Measurements from ENCODE around the gene TNPO1. TPM values are rescaled to one million over a fixed set of nuclear protein-coding genes. Genes with fewer than 3 reads are reported as not detected.

TNPO1 gene
- total and polyA plus RNA-seq, 2 of the 13 experiments (the other 11 are each of a cell fraction or from before 2014, with no cell fraction given): 26.7 to 123 TPM

DNA sequence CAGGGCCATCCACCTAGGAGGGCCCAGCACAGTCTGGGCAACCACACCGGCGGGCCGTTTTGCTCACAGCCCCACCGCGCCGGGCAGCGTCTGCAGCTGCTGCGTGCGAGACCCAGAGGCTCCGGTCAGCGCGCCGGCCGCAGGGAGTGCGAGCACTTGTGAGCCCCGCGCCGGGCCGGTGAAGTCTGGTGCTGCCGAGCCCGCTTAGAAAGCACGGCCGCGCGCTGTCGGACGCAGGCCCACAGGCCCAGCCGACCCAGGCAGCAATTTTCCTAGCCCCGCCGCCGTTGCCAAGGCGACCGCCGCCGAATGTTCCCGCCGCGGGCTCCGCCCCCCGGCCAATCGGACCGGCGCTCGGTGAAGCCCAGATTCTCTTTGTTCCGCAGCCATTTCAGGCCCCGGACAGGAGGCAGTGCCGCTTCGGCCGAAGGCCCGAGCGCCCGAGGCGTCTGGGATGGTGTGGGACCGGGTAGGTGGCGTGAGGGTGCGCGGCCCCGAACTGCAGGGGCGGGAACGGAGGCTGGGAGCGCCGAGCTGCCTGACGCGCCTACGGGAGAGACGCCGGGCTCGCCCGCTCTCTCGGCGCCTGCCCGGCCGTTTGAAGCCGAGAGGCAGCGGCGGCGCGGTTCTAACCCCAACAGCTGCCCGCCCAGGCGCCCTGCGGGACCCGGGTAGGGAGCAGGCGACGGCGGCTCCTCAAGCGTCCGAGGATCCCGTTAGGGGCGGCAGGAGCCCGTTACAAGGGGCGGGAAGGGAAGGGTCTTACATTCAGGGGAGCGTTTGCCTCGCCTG is at the start of gene TNPO1 (continued):
- no peak for TF ChIP-seq ZNF569 (CRISPR knock-in tag; IDR thresholded peaks at IDR 0.05; ENCODE audit: borderline replicate concordance)
- no peak for TF ChIP-seq TEAD2 (CRISPR knock-in tag; IDR thresholded peaks at IDR 0.05)
- TF ChIP-seq, protein P1, sequence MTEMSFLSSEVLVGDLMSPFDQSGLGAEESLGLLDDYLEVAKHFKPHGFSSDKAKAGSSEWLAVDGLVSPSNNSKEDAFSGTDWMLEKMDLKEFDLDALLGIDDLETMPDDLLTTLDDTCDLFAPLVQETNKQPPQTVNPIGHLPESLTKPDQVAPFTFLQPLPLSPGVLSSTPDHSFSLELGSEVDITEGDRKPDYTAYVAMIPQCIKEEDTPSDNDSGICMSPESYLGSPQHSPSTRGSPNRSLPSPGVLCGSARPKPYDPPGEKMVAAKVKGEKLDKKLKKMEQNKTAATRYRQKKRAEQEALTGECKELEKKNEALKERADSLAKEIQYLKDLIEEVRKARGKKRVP (CRISPR knock-in tag; IDR thresholded peaks at IDR 0.05): no peak
- no peak for TF ChIP-seq HNF1A (IDR thresholded peaks at IDR 0.05; ENCODE audit: low read depth)
- peak; percentile 34; the same call in 1 of the 2 replicates for TF ChIP-seq HNF1A (CRISPR knock-in tag; IDR thresholded peaks at IDR 0.05; ENCODE audit: borderline replicate concordance)
- no peak for TF ChIP-seq ZNF362 (CRISPR knock-in tag; IDR thresholded peaks at IDR 0.05; ENCODE audit: borderline replicate concordance)
- no peak for TF ChIP-seq ZBTB33 (CRISPR knock-in tag; IDR thresholded peaks at IDR 0.05)
- TF ChIP-seq ARHGAP35 (CRISPR knock-in tag; IDR thresholded peaks at IDR 0.05; ENCODE audit: borderline replicate concordance): no peak; the same call in 1 of the 2 replicates
- no peak for TF ChIP-seq ZNF775 (CRISPR knock-in tag; IDR thresholded peaks at IDR 0.05; ENCODE audit: borderline replicate concordance)
- TF ChIP-seq ZNF513 (CRISPR knock-in tag; conservative IDR thresholded peaks at IDR 0.05): 0 out of 2 replicates have a peak, but pooled peaks have one; percentile 24
- TF ChIP-seq ZNF878 (CRISPR knock-in tag; IDR thresholded peaks at IDR 0.05): peak; percentile 29; the same call in 1 of the 2 replicates
- peak; percentile 45; the same call in 1 of the 2 replicates for TF ChIP-seq ZMYM2 (CRISPR knock-in tag; IDR thresholded peaks at IDR 0.05)
- TF ChIP-seq ZBTB46 (CRISPR knock-in tag; IDR thresholded peaks at IDR 0.05; ENCODE audit: borderline replicate concordance): 0 out of 2 replicates have a peak, but pooled peaks have one; percentile 67
